ENCODE measurements around the gene CRYBG3. TPM values are rescaled to one million over a fixed set of nuclear protein-coding genes. Genes with fewer than 3 reads are reported as not detected.

Gene CRYBG3
- total RNA-seq, 1 donor from 2014 or later: 22.6 TPM

DNA sequence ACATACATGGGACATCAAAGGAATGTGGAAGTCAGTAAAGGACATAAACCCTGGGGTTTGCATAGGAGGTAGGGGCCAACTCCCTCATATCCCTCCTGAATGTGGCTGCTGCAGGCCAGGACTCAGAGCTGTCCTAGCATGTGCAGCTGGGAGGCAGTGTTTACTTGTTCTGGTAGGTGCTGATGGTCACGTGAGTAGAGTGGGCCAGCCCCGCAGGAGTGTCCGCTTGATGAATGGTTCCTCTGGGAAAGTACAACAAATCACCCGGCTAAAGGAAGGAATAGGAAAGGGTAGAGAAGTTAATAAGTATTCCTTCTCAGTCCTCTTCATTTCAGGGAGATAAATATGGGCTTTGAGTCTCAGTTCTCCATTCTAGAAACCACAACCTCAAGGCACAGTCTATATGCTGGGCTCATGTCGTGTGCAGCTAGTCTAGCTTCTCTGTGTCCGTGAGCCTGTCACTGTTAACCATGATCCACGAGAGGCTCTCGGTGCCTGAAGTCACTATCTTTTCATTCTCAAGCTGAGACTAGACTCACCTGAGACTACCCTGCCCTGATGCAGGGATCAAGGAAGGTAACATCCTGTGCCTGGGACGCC, 132.5 kb downstream of the CRYBG3 start:
- Histone ChIP-seq H3K27ac (no peak overlapping the region), H3K4me3 (no peak overlapping the region), H3K4me1 (peaks cover 16% of the 10 kb centered on the region), H3K27me3 (no peaks in the 10 kb centered on the region), H3K9me3 (no peaks in the 10 kb centered on the region), H3K36me3 (peaks cover 0 to 38% of the 10 kb centered on the region in 2 donors)
- DNase-seq (ENCODE audit: extremely low spot score in 2 of 2): no peak
- intact Hi-C loops (cut with DNase I): no loop called here
- TF ChIP-seq POLR2A (IDR thresholded peaks at IDR 0.05) (no peak), POLR2AphosphoS5 (IDR thresholded peaks at IDR 0.05; ENCODE audit: insufficient read depth in 1 of 2, low read depth in 1 of 2) (no peak)
- TF ChIP-seq, protein P1, sequence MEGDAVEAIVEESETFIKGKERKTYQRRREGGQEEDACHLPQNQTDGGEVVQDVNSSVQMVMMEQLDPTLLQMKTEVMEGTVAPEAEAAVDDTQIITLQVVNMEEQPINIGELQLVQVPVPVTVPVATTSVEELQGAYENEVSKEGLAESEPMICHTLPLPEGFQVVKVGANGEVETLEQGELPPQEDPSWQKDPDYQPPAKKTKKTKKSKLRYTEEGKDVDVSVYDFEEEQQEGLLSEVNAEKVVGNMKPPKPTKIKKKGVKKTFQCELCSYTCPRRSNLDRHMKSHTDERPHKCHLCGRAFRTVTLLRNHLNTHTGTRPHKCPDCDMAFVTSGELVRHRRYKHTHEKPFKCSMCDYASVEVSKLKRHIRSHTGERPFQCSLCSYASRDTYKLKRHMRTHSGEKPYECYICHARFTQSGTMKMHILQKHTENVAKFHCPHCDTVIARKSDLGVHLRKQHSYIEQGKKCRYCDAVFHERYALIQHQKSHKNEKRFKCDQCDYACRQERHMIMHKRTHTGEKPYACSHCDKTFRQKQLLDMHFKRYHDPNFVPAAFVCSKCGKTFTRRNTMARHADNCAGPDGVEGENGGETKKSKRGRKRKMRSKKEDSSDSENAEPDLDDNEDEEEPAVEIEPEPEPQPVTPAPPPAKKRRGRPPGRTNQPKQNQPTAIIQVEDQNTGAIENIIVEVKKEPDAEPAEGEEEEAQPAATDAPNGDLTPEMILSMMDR (IDR thresholded peaks at IDR 0.05): no peak

DNA sequence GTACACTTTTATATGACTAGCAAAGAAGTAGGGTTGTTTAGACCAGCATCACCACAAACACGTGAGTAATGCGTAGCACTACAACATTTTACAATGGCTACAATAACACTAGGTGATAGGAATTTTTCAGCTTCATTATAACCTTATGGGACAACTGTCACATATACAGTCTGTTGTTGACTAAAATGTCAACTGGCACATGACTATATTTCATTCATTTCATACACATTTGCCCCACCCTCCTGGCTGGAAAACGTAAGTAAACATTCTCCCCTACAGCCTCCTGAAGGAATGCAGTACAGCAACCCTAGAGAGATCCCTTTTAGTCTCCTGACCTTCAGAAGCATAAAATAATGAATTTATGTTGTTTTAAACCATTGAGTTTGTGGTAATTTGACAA, 134.2 kb downstream of the CRYBG3 start:
- peaks cover 16% of the 10 kb centered on the region for H3K4me1 ChIP-seq
- H3K27ac ChIP-seq: no peak overlapping the region
- no peak overlapping the region for H3K4me3 ChIP-seq
- intact Hi-C loops (cut with DNase I): no loop called here
- TF ChIP-seq POLR2AphosphoS5 (IDR thresholded peaks at IDR 0.05; ENCODE audit: insufficient read depth in 1 of 2, low read depth in 1 of 2): no peak
- H3K36me3 ChIP-seq: peaks cover 0 to 24% of the 10 kb centered on the region in 2 donors
- no peak for DNase-seq (ENCODE audit: extremely low spot score in 2 of 2)
- no peaks in the 10 kb centered on the region for H3K27me3 ChIP-seq
- no peaks in the 10 kb centered on the region for H3K9me3 ChIP-seq

DNA sequence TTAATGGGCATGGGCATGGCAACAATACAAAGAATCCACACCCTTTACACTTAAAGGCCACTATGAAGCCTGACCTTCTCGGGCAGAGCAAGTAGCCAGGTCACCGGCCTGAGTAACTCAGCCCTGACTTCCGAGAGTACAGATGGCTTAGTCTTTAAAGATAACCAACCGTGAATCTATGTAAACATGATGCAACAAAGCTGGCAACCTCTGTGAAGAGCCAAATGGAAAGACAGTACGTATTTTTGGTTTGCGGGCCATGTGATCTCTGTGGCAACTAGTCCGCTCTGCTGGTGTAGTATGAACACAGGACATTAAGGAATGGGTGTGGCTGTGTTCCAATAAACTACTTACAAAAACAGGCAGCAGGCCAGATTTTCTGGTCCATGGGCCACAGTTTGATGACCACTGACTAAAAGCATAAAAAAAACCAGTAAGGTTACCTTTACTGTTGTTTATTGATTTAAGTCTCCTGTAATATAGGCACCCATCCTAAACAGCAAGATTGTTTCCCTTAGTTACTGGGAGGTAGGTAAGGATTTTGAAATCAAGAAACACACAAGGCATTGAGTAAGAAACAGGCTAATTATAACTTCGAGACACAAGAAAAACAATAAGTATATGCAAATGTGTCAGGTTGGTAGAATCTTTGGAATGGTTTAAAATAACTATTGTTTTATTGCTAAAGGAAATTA, 136.0 kb downstream of the CRYBG3 start:
- H3K27ac ChIP-seq: no peak overlapping the region
- TF ChIP-seq POLR2A (IDR thresholded peaks at IDR 0.05): no peak
- TF ChIP-seq, protein P1 (IDR thresholded peaks at IDR 0.05): no peak
- TF ChIP-seq POLR2AphosphoS5 (IDR thresholded peaks at IDR 0.05; ENCODE audit: insufficient read depth in 1 of 2, low read depth in 1 of 2): no peak
- H3K4me3 ChIP-seq: no peak overlapping the region
- no peaks in the 10 kb centered on the region for H3K27me3 ChIP-seq
- peaks cover 19% of the 10 kb centered on the region for H3K4me1 ChIP-seq
- no peak for DNase-seq (ENCODE audit: extremely low spot score in 2 of 2)
- intact Hi-C loops (cut with DNase I): no loop called here
- no peaks in the 10 kb centered on the region for H3K9me3 ChIP-seq
- H3K36me3 ChIP-seq: peaks cover 0 to 19% of the 10 kb centered on the region in 2 donors

DNA sequence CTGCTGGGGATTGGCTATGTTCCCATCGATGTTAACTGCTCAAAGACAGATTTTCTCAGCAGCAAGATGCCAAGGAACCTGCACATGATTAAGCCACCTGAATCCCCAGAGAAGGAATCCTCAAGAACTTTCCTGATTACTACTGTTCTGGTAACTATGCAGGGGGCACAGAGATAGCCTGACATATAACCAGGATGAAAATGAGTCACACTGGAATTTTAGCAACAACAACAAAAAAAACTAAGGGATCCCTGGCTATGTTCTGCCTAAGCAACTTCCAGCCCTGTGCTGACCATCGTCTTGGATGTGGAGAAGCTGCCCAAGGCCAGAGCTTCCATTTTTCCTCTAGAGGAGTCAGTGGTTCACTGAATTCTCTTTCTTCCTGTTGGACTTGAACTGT, 136.6 kb downstream of the CRYBG3 start:
- TF ChIP-seq, protein P1 (IDR thresholded peaks at IDR 0.05): no peak
- TF ChIP-seq POLR2A (IDR thresholded peaks at IDR 0.05): no peak
- TF ChIP-seq POLR2AphosphoS5 (IDR thresholded peaks at IDR 0.05; ENCODE audit: insufficient read depth in 1 of 2, low read depth in 1 of 2): no peak
- no peak overlapping the region for H3K4me3 ChIP-seq
- peaks cover 20% of the 10 kb centered on the region for H3K4me1 ChIP-seq
- H3K27me3 ChIP-seq: no peaks in the 10 kb centered on the region
- H3K27ac ChIP-seq: no peak overlapping the region
- intact Hi-C loops (cut with DNase I): no loop called here
- no peak for DNase-seq (ENCODE audit: extremely low spot score in 2 of 2)
- peaks cover 0 to 19% of the 10 kb centered on the region in 2 donors for H3K36me3 ChIP-seq
- H3K9me3 ChIP-seq: no peaks in the 10 kb centered on the region

DNA sequence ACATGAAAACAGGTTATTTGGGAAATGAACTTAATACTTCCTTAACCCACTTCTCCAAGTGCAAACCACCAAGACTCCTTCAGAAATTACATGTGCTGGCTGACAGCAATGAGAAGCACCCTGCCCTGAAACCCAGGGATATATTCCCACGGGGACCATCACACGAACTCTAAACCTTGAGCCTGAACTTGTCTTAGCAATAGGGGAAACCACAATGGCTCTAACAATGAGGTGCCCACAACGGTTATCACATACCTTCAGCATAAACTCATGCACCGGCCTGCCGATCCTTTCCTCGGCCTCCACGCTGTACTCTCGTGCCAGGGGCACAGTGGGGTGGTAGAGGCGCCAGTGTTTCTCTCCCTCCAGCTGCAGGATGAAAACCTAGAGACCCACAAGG, 137.0 kb downstream of the CRYBG3 start:
- DNase-seq (ENCODE audit: extremely low spot score in 2 of 2): no peak
- Histone ChIP-seq H3K9me3 (no peaks in the 10 kb centered on the region), H3K36me3 (peaks cover 0 to 15% of the 10 kb centered on the region in 2 donors), H3K4me1 (peaks cover 20% of the 10 kb centered on the region), H3K27me3 (no peaks in the 10 kb centered on the region), H3K4me3 (no peak overlapping the region), H3K27ac (no peak overlapping the region)
- TF ChIP-seq, protein P1 (IDR thresholded peaks at IDR 0.05): no peak
- TF ChIP-seq POLR2AphosphoS5 (IDR thresholded peaks at IDR 0.05; ENCODE audit: insufficient read depth in 1 of 2, low read depth in 1 of 2) (no peak), POLR2A (IDR thresholded peaks at IDR 0.05) (no peak)
- intact Hi-C loops (cut with DNase I): no loop called here

Data from vagina (tissue), 2 donors.